Measurements from ENCODE around the gene MLEC. TPM values are rescaled to one million over a fixed set of nuclear protein-coding genes. Genes with fewer than 3 reads are reported as not detected.

Gene MLEC
- total RNA-seq, 2 donors from 2014 or later: 188 to 195 TPM

DNA sequence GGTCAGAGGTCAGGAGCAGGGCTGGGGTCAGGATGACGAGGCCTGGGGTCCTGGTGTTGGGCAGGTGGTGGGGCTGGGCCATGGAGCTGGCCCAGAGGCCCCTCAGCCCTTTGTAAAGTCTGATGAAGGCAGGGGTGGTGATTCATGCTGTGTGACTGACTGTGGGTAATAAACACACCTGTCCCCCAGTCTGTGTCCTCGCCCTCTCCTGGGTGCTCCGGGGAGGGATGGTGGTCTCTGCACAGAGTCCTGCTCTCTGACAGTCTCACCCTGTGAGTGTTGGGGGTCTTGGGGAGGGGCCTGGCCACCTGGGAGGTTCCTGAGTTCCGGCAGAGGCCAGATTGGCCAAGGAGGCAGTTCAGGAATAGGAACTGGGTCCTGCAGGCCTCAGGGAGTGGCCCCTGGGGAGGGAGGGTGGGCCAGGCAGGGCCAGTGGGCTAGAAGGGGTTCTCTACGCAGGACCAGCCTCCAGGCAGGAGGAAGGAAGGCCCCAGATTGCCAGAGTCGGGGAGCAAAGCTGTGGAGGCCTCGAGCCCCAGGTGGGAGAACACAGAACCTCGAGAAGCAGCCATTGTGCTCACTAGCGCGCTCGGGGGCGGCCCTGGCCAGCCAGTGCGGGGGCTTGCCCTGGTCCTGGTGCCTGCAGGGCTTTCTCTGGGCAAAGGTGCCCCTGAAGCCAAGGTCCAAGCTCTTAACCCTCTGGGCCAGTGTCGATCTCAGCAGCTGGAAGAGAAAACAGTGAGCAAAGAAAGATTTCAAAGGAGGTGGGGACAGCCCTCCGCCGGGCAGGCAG, 53.1 kb downstream of the MLEC start:
- H3K27ac ChIP-seq (ENCODE audit: low read depth, low read length): no peak overlapping the region
- no peak overlapping the region for H3K4me3 ChIP-seq (ENCODE audit: low read length)
- no peak overlapping the region for H3K27ac Mint-ChIP-seq
- no peaks in the 10 kb centered on the region for H3K9me3 Mint-ChIP-seq
- no peaks in the 10 kb centered on the region for H3K36me3 ChIP-seq (ENCODE audit: control insufficient read depth, insufficient read depth, low read length)
- TF ChIP-seq, protein P1, sequence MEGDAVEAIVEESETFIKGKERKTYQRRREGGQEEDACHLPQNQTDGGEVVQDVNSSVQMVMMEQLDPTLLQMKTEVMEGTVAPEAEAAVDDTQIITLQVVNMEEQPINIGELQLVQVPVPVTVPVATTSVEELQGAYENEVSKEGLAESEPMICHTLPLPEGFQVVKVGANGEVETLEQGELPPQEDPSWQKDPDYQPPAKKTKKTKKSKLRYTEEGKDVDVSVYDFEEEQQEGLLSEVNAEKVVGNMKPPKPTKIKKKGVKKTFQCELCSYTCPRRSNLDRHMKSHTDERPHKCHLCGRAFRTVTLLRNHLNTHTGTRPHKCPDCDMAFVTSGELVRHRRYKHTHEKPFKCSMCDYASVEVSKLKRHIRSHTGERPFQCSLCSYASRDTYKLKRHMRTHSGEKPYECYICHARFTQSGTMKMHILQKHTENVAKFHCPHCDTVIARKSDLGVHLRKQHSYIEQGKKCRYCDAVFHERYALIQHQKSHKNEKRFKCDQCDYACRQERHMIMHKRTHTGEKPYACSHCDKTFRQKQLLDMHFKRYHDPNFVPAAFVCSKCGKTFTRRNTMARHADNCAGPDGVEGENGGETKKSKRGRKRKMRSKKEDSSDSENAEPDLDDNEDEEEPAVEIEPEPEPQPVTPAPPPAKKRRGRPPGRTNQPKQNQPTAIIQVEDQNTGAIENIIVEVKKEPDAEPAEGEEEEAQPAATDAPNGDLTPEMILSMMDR (conservative IDR thresholded peaks at IDR 0.05): no peak
- no peaks in the 10 kb centered on the region for H3K4me1 Mint-ChIP-seq
- no peaks in the 10 kb centered on the region for H3K9me3 ChIP-seq (ENCODE audit: control insufficient read depth, low read length)
- no peaks in the 10 kb centered on the region for H3K4me1 ChIP-seq (ENCODE audit: control insufficient read depth, insufficient read depth, low read length)
- no peak overlapping the region for H3K9ac ChIP-seq (ENCODE audit: extremely low read depth, low read length, poor library complexity, severe bottlenecking)
- WGBS, 2 experiments (ENCODE audit: insufficient coverage in 1 of 2, insufficient read length in 1 of 2): 93 to 96% methylated on average over 6 to 16 of the region's 16 CpGs
- DNase-seq: no peak
- H3K27me3 ChIP-seq (ENCODE audit: control insufficient read depth, insufficient read depth, low read length, poor library complexity, severe bottlenecking): no peaks in the 10 kb centered on the region
- H3K27me3 Mint-ChIP-seq (ENCODE audit: insufficient read depth): no peaks in the 10 kb centered on the region
- peaks cover 2% of the 10 kb centered on the region for H3K36me3 Mint-ChIP-seq (ENCODE audit: low read depth)
- no peak overlapping the region for H3K4me3 Mint-ChIP-seq

DNA sequence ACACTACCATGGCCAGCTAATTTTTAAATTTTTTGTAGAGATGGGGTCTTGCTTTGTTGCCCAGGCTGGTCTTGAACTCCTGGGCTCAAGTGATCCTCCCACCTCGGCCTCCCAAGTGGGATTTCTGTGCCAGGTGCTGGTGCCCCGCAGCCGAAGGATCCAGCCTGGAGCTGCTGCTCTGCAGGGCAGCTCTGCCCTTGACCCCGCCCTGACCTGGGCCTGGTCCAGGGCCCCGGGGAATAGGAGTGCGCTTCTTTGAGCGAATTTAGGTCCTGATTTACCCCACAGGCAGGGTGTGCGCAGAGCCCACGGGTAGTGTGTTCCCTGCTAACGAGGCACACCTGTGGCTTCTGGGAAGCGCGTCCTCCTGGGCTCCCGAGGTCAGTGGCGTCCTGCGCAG, 53.9 kb downstream of the MLEC start:
- Histone ChIP-seq H3K9ac (ENCODE audit: extremely low read depth, low read length, poor library complexity, severe bottlenecking) (no peak overlapping the region), H3K4me3 (ENCODE audit: low read length) (no peak overlapping the region), H3K27me3 (ENCODE audit: control insufficient read depth, insufficient read depth, low read length, poor library complexity, severe bottlenecking) (no peaks in the 10 kb centered on the region), H3K27ac (ENCODE audit: low read depth, low read length) (no peak overlapping the region), H3K4me1 (ENCODE audit: control insufficient read depth, insufficient read depth, low read length) (no peaks in the 10 kb centered on the region), H3K9me3 (ENCODE audit: control insufficient read depth, low read length) (no peaks in the 10 kb centered on the region), H3K36me3 (ENCODE audit: control insufficient read depth, insufficient read depth, low read length) (no peaks in the 10 kb centered on the region)
- H3K27me3 Mint-ChIP-seq (ENCODE audit: insufficient read depth): no peaks in the 10 kb centered on the region
- no peak overlapping the region for H3K27ac Mint-ChIP-seq
- no peak overlapping the region for H3K4me3 Mint-ChIP-seq
- no peaks in the 10 kb centered on the region for H3K4me1 Mint-ChIP-seq
- H3K36me3 Mint-ChIP-seq (ENCODE audit: low read depth): no peaks in the 10 kb centered on the region
- no peaks in the 10 kb centered on the region for H3K9me3 Mint-ChIP-seq
- WGBS, 2 experiments (ENCODE audit: insufficient coverage in 1 of 2, insufficient read length in 1 of 2): 92 to 96% methylated on average over 12 to 15 of the region's 15 CpGs
- TF ChIP-seq, protein P1 (conservative IDR thresholded peaks at IDR 0.05): no peak
- DNase-seq: no peak

DNA sequence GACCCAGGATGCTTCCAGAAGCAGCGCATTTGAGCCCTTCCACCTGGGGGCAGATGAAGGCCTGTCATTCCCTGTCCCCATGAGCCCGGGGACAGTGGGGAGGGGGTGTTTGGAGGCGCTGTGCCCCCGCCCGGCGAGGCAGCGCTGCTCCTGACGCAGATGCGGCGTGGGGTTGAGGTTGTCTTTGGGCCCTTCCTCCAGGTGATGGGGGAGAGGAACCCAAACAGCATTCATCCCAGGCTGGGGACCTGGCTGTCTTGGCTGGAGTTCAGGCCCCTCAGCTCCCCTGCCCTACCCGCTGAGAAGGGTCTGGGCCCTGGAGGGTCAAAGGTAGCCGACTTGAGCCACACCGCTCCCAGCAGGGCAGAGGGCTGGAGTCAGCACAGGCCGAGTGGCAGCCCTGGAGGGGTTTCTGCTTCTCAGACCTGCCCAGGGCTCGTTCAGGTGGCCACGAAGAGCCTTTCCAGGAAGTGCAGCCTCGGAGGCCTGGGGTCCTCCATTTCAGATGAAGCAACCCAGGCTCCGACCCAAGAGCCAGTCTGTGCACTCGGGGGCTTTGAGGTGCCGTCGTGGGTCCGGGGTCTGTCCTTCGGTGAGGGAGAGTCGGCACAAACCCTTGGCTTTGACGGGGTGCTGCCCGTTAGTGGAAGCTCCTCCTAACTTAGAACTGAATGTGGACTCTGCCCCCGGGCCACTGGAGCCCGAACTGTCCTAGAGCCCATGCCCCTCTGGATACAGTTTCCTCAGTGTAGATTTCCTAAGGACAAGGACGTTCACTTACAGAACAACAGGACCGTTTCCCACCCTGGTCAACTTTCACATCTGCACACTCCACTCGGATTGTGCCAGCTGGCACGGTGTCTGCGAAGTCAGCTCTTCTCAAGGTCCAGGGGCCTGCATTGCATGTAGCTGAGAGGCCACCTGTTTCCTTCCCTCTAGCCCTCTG, 54.8 kb downstream of the MLEC start:
- Mint-ChIP-seq H3K4me3 (no peak overlapping the region), H3K27ac (no peak overlapping the region), H3K4me1 (no peaks in the 10 kb centered on the region), H3K27me3 (ENCODE audit: insufficient read depth) (no peaks in the 10 kb centered on the region), H3K9me3 (no peaks in the 10 kb centered on the region), H3K36me3 (ENCODE audit: low read depth) (no peaks in the 10 kb centered on the region)
- TF ChIP-seq, protein P1 (conservative IDR thresholded peaks at IDR 0.05): no peak
- H3K36me3 ChIP-seq (ENCODE audit: control insufficient read depth, insufficient read depth, low read length): no peaks in the 10 kb centered on the region
- no peaks in the 10 kb centered on the region for H3K9me3 ChIP-seq (ENCODE audit: control insufficient read depth, low read length)
- DNase-seq: no peak
- H3K9ac ChIP-seq (ENCODE audit: extremely low read depth, low read length, poor library complexity, severe bottlenecking): no peak overlapping the region
- H3K4me1 ChIP-seq (ENCODE audit: control insufficient read depth, insufficient read depth, low read length): no peaks in the 10 kb centered on the region
- no peak overlapping the region for H3K27ac ChIP-seq (ENCODE audit: low read depth, low read length)
- no peak overlapping the region for H3K4me3 ChIP-seq (ENCODE audit: low read length)
- WGBS, 2 experiments (ENCODE audit: insufficient coverage in 1 of 2, insufficient read length in 1 of 2): 86 to 93% methylated on average over 19 to 33 of the region's 33 CpGs
- no peaks in the 10 kb centered on the region for H3K27me3 ChIP-seq (ENCODE audit: control insufficient read depth, insufficient read depth, low read length, poor library complexity, severe bottlenecking)

All from endodermal cell (in vitro differentiated cells).